HFF-Myc (cell line): ENCODE data around the gene CCNI2.

Source experiments
- DNase-seq: peaks from one replicate; pipeline ENCODE4 v3.0.0-alpha.2; 2011; ENCODE audit warnings: low read depth; ENCODE audit errors: extremely low read depth
- H3K4me3 ChIP-seq: replicated peaks from 2 replicates; pipeline ENCODE4 v1.5.1; 2011; ENCODE audit warnings: low read depth, mild to moderate bottlenecking, control low read depth, low read length
- TF ChIP-seq, protein P1 (sequence below): IDR thresholded peaks from 2 replicates; pipeline ENCODE4 v1.5.1; 2012; ENCODE audit warnings: mild to moderate bottlenecking, low read depth, low read length, control low read depth; ENCODE audit errors: missing control alignments

CCNI2 gene, protein sequence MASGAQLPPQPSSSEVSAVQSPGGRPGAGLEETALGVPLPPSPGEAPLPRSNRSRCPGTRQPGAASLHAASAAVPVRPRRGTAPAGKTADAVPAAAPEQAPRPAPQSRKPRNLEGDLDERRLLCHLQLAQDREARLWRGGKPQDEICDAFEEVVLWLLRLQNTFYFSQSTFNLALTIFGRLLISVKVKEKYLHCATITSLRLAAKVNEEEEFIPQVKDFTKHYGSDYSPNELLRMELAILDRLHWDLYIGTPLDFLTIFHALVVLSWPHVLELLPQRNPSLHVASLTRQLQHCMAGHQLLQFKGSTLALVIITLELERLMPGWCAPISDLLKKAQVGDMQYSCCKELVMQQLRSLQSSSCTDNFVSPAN

DNA sequence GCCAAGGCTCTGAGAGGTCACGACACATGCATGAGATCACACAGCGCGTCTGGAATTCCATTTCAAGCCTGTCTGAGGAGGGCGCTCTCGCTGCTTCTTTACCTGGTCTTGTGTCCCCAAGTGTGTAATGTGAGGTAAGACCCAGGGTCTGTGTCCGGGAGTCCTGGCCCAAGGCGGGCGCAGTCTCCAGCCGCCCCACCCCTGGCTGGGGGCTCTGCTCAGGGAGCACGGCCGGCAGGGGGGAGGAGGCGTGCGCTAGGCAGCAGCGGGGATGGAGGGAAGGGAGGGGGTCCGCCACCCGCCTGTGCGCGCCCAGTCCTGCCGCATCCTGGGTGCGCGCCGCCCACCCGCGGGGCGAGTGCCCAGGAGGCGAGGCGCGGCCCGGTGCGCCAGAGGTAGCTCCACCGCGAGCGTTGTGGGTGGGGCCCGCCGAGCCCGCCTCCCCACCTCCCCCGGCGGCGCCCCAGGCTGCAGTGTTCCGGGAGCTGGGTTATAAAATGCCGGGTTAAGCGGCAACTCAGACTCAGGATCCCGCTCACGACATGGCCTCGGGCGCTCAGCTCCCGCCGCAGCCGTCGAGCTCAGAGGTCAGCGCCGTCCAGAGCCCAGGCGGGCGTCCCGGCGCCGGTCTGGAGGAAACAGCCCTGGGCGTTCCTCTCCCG, at the start of gene CCNI2:
Gene CCNI2 (plus strand): TSS at position 473 of the 662 bp plus-strand sequence. CDS start 70 bp downstream, at position 543.
- TF ChIP-seq, protein P1, sequence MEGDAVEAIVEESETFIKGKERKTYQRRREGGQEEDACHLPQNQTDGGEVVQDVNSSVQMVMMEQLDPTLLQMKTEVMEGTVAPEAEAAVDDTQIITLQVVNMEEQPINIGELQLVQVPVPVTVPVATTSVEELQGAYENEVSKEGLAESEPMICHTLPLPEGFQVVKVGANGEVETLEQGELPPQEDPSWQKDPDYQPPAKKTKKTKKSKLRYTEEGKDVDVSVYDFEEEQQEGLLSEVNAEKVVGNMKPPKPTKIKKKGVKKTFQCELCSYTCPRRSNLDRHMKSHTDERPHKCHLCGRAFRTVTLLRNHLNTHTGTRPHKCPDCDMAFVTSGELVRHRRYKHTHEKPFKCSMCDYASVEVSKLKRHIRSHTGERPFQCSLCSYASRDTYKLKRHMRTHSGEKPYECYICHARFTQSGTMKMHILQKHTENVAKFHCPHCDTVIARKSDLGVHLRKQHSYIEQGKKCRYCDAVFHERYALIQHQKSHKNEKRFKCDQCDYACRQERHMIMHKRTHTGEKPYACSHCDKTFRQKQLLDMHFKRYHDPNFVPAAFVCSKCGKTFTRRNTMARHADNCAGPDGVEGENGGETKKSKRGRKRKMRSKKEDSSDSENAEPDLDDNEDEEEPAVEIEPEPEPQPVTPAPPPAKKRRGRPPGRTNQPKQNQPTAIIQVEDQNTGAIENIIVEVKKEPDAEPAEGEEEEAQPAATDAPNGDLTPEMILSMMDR = peak; percentile 33
- no peak for DNase-seq
- peak within 1 kb of the TSS; percentile 36 for H3K4me3 ChIP-seq

DNA sequence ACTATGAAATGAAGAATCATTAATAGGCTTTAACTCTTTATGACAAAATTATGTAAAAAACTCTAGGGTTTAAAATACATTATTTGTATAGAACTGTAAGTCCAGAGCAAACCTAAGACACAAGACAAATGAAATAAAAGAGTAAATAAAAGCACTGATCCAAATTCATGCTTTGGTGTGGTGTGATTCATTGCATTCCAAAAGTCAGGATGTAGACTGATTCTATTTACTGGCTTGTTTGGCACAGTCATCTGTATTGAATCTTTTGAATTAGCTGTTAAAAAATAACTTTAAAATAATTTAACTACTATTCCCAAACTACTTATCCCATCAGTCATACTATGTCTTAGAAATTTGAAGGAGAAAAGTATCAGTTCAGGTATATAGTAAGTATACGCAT, 42.4 kb upstream of the CCNI2 start:
- TF ChIP-seq, protein P1 = no peak
- DNase-seq = no peak

DNA sequence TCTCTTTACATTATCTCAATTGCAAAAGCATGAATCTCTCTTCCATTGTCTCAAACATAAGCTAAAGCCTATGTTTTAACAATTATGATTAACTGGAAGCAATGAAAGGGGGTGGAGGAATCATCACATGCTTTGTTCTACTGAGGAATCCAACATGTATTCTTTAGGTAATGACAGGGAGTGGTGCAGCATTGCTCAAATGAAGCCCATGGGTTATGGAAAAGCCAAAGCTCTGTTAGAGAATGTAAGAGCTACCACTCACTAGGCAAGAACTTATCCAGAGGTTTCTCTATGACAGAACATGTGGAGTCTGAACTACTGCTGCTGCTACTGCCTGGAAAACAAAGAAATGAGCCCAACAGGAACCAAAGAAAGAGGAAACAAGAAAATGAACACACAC, 38.6 kb upstream of the CCNI2 start:
- TF ChIP-seq, protein P1 = no peak
- DNase-seq = no peak
- H3K4me3 ChIP-seq = no peak overlapping the region

More for the DNA sequence above, 42.4 kb upstream of the CCNI2 start:
- H3K4me3 ChIP-seq = no peak overlapping the region

DNA sequence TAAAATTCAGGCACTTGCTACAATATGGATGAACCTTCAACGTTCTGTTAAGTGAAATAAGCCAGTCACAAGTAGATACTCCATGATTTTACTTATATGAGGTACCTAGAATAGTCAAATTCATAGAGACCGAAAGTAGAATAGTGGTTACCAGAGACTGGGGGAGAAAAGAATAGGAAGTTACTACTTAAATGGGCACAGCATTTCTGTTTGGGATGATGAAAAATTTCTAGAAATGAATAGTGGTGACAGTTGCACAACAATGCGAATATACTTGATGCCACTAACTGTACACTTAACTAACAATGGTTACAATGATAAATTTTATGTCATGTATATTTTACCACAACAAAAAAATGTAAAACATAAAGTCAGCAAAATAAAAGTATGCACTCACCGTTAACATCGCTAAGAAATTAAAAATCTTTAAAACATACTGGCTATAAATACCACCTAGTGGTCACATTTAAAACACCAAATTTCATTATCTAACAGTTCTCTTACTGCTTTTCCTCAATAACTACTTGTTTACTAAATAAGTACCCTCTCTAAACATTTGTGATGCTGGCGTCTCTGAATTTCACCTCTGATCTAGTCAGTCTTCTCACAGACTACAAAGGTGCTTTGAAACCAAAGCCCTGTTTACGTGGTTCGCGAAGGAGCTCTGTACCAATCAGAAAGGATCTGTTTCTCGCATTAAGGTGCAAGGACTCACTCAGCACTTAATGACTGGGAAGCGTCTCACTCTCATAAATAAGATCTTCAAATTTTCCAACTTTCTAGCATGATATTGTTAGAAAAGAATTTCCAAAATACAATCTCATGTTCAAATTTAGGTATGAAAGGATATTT, 32.5 kb upstream of the CCNI2 start:
- TF ChIP-seq, protein P1 = peak; percentile 20
- H3K4me3 ChIP-seq = no peak overlapping the region
- no peak for DNase-seq

DNA sequence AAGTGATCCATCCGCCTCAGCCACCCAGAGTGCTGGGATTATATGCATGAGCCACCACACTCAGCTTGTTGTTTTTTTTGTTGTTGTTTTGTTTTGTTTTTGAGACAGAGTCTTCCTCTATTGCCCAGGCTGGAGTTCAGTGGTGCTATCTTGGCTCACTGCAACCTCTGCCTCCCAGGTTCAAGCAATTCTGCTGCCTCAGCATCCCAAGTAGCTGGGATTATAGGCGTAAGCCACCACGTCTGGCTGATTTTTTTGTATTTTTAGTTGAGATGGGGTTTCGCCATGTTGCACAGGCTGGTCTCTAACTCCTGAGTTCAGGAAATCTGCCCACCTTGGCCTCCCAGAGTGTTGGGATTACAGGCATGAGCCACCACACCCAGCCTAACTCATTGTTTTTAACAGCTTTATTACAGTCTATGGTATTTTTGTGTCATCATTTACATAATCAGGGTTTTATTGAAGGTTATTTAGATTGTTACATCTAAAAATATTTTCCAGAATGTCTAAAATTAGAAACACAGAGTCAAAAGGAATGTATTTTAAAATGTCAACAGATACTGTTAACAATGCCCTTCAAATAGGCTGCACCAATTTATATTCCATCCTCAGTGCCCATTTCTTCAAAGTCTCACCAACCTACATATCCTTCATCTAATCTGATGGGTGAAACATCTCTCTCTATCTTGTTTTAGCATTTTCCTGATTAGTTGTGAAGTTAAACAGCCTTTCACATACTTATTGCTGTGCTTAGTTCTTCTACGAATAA, 28.5 kb upstream of the CCNI2 start:
- TF ChIP-seq, protein P1 = no peak
- no peak overlapping the region for H3K4me3 ChIP-seq

DNA sequence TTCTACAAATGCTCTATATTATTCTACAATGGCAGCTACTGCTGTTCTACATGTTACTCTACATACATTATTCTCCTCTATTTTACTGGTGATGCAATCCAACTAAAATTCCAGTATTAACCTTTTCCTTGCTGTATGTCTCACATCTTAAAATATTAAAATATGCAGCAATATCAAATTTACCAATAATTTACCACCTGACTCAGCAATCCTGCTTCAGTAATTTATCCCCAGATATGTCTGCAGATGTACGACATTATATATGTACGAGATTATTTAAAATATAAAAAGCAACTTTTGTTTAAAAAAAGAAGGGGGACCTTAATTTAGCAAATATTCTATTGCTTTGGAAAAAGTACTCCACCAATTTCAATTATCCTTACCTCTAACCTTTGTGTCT, 21.5 kb upstream of the CCNI2 start:
- TF ChIP-seq, protein P1 = no peak
- H3K4me3 ChIP-seq = no peak overlapping the region
- DNase-seq = no peak

More for the DNA sequence above, 28.5 kb upstream of the CCNI2 start:
- DNase-seq = no peak
